Stimulated activated CD4-positive, alpha-beta T cell treated with anti-CD3 and anti-CD28 coated beads, Interleukin-15, amount 100 ng/mL, for 24 hours (primary cell): ENCODE measurements around the gene AVP.

ENCODE experiments used
- DNase-seq: peaks from one replicate; pipeline ENCODE4 v3.0.0-alpha.2; 2020

The AVP gene

DNA sequence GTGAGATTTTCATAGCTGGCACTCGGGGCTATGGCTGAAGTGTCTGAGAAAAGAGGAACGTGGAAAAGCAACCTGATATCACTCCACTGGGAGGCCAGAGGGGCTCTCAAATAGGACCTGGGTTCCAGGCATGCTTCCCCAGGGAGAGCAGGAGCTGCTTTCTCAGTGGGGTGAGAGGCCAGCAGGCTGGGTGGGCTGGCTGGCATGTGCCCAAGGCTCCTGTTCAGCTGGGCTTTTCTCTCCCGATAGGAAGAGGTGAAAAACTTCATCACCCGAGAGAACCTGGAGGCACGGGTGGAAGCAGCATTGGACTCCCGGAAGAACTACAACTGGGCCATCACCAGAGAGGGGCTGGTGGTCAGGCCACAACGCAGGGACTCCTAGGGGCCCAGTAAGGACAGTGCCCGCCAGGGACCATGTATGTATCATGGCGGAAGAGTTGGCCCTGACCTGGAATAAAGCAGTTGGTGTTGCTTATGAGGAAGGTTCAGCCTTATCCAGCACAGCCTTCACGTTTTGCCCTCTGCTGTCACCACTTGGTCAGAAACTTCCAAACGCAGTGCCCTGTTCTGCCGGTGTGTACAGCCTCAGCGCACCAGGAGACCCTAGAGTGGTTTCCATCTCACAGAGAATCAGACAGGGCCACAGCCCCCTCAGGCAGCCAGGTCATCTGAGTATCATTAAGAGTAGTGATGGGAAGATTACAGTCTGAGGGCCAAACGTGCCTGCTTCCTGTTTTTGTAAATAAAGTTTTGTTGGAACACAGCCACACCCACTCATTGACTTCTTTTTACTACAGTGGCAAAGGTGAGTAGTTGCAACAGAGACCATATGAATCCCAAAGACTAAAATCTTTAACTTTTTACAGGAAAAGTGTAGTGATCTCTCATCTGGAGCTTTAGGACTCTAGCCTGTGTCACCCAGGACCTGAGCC lies 36.8 kb downstream of the AVP start:
- no peak for DNase-seq

DNA sequence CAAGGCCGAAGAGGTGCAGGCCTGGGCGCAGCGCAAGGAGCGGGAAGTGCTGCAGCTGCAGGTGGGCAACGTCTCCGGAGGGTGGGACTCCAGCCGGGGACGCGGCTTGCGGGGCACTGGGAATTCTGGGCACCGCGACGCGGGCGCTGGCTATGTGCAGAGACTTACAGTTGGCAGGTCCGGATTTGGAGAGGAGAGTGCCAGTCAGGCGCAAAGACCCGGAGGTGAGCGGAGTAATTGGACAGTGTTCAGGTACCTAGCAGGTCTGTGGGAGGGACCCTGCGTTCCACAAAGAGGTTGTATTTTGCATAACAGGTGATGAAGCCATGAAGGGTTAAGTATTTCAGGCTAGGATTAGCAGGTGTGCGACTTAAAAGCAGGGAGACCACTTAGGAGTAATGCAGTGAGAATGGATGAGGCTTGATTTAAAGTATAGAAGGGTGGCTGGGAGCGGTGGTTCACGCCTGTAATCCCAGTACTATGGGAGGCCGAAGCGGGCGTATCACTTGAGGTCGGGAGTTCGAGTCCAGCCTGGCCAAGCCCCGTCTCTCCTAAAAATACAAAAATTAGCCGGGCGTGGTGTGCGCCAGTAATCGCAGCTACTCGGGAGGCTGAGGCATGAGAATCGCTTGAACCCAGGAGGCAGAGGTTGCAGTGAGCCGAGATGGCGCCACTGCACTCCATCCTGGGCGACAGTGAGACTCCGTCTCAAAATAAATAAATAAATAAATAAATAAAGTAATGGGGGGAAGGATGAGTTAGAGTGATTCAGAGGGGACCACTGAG lies 37.7 kb downstream of the AVP start:
- no peak for DNase-seq

DNA sequence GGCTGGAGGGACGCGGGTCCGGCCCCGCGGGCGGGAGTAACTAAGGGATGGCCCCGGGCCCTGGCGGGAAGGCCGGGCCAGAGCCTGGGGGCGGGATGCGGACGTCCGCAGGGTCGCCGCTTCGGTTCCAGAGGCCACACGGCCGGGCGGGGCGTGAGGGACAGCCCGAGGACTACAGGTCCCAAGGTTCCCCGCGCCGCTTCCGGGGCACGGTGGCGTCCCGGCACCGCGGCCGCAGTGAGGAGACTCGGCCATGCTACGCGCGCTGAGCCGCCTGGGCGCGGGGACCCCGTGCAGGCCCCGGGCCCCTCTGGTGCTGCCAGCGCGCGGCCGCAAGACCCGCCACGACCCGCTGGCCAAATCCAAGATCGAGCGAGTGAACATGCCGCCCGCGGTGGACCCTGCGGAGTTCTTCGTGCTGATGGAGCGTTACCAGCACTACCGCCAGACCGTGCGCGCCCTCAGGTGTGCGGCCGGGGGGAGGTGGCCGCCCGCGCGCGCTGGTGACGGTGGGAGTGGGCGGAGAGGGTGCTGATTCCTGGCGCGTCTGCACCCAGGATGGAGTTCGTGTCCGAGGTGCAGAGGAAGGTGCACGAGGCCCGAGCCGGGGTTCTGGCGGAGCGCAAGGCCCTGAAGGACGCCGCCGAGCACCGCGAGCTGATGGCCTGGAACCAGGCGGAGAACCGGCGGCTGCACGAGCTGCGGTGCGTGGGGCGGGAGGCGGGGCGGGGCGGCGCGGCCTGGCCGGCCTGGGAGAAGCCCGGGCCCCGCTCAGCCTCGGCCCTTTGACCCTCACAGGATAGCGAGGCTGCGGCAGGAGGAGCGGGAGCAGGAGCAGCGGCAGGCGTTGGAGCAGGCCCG lies 38.5 kb downstream of the AVP start, which contains the start of gene MRPS26:
Gene MRPS26, plus strand, starts transcription at position 237 of the 861 bp plus-strand sequence. Its CDS starts 17 bp downstream, at position 254.
- DNase-seq, result peak; percentile 90

DNA sequence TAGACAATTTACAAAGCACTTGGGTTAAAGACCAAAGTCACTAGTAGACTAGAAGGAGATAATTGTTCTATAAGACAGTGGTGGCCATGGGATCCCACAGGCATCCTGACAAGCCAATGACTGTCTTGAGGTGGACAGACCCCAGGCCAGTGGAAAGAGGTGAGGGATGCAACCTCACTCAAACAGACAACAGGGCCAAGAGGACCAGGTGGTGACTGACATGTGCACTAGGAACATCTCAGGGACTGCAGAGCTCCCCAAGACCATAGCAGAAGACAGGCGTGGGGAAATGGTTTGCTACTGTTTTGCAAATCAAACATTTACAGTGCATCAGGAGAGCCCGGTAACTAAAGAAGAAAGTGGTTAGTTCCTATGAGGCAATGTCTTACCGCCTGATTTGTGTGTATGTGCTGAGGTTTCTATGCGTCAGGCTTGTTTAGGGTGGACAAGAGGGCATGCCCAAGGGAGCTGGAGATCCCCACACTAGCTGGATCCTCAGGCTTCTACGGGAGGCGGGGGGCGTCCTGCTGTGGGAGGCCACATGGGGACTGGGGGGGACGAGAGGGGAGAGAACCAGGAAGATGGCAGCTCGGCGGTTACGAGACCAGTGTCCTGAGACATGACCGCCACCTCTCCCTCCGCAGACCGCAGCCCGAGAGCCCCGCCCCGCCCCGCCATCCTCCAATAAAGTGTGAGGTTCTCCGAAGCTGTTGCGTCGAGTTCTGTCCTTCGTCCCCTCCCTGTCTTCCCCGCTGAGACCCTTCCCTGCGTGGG lies 39.3 kb downstream of the AVP start:
- peak; percentile 78 for DNase-seq

DNA sequence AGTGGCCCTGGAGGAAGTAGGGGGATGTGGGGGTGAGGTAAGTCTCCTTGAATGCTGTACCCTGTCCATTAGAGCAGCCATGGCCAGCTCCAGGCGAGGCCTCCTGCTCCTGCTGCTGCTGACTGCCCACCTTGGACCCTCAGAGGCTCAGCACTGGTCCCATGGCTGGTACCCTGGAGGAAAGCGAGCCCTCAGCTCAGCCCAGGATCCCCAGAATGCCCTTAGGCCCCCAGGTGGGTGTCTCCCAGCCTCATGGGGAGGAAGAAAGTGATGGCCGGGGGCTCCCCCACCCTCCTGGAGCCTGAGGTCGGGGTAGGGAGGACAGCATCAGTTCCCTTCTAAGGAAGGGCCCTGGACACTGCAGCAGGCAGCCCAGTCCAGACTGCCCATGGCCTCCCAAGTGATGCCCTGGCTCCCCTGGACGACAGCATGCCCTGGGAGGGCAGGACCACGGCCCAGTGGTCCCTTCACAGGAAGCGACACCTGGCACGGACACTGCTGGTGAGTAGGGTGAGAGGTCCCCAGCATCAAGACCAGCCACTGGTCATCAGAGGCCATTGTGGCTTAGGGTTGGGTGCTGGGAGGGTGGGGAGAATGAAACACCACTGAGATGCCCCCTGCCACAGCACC lies 40.1 kb downstream of the AVP start:
- DNase-seq, result no peak

DNA sequence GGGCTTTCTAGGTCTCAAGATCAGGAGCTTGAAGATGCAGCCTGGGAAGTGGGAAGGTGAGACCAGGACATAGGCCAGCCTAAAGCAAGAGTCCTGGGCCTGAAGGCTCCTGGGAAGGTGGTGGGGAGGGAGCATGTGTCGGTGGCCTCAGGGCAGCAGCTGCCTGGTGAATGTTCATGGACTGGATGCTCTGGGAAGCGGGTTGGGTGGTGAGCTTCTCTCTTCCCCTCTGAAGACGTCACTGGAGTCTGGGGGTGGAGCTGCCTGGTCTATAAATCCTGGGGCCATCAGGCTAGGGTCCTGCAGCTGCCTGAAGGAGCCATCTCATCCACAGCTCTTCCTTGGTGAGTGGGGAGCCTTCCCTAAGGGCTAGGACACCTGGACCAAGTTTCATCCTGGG lies 41.2 kb downstream of the AVP start, which contains the start of gene GNRH2:
Gene GNRH2, plus strand, starts transcription at position 301 of the 400 bp plus-strand sequence. CDS start 793 bp downstream, outside the sequence.
- no peak for DNase-seq

DNA sequence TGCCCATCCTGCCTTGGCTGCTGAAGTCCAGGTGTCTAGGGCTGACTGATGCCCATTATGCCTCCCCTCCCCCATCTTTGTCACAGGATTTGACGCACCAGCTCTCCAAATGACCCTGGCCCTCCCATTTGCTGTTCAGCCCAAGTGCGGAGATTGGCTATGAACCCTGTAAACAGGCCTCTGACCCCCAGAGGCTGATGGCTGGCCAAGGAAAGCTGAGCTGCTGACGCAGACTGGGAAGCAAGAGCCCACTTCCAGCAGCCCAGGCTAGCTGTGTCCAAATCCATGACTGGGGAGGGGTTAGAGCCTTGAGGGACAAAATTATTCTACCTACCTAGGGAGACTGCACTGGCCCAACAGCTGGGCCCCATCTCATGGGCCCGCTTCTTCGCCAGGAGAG lies 41.9 kb downstream of the AVP start:
- DNase-seq, result no peak

DNA sequence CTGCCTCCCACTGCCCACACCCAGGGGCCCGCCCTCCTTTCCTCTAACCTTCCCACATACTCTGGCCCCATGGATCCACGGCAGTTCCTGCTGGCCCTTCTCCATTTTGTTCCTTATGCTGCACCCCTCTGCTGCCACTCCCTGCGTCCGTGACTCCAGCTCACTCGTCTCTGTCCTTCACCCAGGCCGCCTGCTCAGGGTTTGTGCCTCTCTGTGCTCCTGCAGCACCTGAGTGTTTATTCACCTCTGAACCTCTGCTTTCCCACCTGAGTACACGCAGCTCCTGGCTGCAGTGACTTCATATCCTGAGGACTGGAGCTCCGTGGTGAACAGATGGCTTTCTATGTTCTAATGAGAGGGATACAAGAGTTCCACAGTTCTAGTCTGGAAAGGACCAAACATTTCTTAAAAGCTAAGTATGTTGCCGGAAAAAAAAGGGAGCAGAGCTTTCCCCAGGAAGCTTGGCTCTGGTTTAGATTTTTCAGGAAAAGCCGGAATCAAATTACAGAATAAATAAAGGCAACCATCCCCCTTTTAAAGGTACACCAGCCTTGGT lies 42.6 kb downstream of the AVP start:
- DNase-seq, result no peak

DNA sequence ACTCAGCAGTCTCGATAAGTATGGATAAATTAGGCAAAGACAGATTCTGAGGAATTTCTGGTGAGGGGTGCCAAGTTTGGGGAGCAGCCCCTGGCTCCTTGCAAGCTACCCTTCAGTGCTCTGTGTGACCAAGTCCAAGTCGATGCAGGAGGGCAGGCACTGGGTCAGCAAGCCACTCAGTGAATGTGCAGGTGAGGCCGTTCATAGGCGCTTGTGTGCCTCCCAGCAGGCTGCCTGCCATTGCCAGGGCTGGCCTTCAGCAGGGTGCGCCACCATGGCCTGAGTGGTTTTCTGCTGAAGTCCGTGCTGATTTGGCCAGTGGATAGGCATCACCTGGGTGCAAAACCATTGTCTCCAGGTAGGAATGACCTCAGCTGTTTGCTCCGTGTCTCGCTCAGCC lies 44.4 kb downstream of the AVP start:
- no peak for DNase-seq

DNA sequence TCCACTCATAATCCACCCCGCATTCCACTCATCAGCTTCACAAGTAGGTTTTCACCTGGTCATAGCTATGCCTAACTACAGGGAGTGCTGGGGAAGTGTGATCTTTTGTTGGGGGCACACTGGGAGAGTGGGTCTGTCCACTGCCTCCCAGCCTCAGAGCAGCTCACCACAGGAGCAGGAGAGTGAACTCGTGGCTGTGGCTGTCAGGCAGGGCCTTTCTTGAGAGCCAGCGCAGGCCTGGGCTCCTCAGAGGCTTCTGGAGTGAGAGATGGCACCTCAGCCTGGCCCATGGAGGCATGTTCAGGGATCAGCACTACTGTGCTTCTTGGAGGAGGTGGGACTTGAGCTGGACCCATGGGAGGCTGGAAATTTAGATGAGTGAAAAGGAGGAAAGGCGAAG lies 45.1 kb downstream of the AVP start:
- no peak for DNase-seq

DNA sequence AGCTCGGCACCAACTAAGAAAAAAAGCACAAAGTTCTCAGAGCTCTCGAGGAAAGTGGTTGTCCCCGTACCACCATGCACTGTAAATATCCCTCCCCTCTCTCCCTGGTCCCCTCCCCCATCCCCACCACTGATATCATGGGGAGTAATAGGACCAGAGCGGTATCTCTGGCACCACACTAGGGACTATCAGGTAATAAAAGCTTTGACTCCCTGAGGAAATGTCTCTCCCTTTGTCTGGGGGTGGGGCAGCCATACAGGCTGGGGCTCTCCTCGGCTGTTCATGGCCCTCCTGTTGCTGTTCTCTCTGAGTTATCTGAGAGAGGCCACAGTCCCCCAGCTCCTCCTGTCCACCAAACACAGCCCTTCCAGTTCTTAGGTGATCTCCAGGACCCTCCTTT lies 46.1 kb downstream of the AVP start:
- no peak for DNase-seq

DNA sequence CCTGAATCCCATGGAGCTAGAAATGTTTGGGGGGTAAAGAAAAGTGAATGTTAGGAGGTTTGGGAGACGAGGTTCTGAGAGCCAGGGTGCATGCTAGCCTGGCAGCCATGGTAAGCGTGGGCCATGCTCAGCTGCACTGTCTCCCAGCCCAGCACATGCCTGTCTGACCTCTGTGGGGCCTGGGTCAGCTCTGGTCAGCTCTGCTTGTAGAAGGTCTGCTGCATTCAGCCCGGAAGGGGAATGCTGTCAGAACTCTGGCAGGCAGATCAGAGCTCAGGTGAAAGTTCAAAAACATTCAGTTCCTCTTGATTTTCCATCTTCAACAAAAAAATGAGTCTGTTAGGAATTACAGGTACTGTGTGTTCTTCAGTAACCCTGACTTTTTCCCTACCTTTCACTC lies 46.9 kb downstream of the AVP start:
- DNase-seq, result no peak

DNA sequence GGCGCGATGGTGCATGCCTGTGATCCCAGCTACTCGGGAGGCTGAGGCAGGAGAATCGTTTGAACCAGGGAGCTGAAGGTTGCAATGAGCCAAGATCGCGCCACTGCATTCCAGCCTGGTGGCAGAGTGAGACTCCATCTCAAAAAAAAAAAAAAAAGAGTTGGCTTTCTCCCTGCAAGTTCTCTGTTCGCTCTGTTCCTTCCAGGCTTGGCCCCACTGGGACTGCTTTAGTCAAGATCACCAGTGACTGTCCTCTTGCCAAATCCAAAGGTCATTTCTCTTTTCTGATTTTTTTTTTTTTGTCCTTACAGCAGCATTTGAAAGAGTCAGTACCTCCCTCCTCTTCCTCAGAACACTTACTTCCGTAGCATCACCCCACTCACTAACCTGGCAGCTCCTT lies 51.9 kb downstream of the AVP start:
- DNase-seq, result no peak
